ENCODE results near the gene NUDT8.

GRCh38 chr11:67656278-67656922, 26.7 kb upstream of the NUDT8 start:
- TF ChIP-seq CTCF (IDR thresholded peaks at IDR 0.05): no peak
- no peak for TF ChIP-seq EZH2 (IDR thresholded peaks at IDR 0.05; ENCODE audit: borderline replicate concordance, insufficient read depth, low read depth, low read length, poor library complexity, severe bottlenecking)

Data from B cell (primary cell).